ENCODE measurements around the gene HTRA3.

DNA sequence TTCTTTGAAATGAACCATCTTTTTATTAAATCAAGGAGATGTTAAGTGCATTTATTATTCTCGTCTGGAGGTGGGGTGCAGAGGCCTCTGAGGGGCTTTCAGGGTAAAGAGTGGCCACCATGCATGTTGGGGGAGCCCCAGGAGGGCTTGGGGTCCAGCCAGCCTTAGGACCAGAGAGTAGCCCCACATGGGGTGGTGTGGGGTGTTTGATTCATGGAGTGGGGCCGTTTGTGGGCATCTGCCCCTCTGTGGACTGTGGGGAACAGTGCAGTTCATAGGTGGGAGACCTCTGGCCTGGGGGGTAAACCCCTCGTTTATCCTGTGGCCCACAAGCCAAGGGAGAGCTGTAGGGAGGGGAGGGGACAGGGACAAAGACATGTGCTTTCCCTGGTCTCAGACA lies 26.9 kb downstream of the HTRA3 start:
- TF ChIP-seq POLR2A (IDR thresholded peaks at IDR 0.05; ENCODE audit: low read depth, low read length), result no peak
- TF ChIP-seq, protein P1, sequence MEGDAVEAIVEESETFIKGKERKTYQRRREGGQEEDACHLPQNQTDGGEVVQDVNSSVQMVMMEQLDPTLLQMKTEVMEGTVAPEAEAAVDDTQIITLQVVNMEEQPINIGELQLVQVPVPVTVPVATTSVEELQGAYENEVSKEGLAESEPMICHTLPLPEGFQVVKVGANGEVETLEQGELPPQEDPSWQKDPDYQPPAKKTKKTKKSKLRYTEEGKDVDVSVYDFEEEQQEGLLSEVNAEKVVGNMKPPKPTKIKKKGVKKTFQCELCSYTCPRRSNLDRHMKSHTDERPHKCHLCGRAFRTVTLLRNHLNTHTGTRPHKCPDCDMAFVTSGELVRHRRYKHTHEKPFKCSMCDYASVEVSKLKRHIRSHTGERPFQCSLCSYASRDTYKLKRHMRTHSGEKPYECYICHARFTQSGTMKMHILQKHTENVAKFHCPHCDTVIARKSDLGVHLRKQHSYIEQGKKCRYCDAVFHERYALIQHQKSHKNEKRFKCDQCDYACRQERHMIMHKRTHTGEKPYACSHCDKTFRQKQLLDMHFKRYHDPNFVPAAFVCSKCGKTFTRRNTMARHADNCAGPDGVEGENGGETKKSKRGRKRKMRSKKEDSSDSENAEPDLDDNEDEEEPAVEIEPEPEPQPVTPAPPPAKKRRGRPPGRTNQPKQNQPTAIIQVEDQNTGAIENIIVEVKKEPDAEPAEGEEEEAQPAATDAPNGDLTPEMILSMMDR (conservative IDR thresholded peaks at IDR 0.05; ENCODE audit: low read depth, low read length), result no peak
- TF ChIP-seq MAFK (IDR thresholded peaks at IDR 0.05; ENCODE audit: low read depth, low read length), result no peak

Data from IMR-90 (cell line).